Right lobe of liver (tissue), 6 donors: Measurements from ENCODE around the gene EIF2B4. TPM values are rescaled to one million over a fixed set of nuclear protein-coding genes. Genes with fewer than 3 reads are reported as not detected.
A peak's percentile ranks its signal among the peaks of the same experiment; 100 is the strongest.

Experiments used
- ATAC-seq, 4 donors: fragments of 200-7000 bp; cut with Tn5 transposase; one replicate each; pipeline ENCODE4 v1.9.1; 2020; ENCODE audit warnings: mild to moderate bottlenecking in 4 of 4, moderate library complexity in 4 of 4
- DNase-seq, 3 donors: peaks; one replicate each; pipeline ENCODE4 v3.0.0-alpha.2; 2020
- H3K27ac ChIP-seq, 3 donors: fragments of 200-600 bp; one replicate each; pipeline ENCODE4 v1.8.0; 2022
- H3K27me3 ChIP-seq, 2 donors: fragments of 200-600 bp; one replicate each; pipeline ENCODE4 v1.8.0; 2022
- H3K36me3 ChIP-seq, 4 donors: fragments of 200-600 bp; sonication (generic) in 1 of 4; one replicate each; pipeline versions ENCODE4 v1.5.1 to v1.8.0; 2017 to 2022; ENCODE audit warnings: control low read depth in 1 of 4
- H3K4me1 ChIP-seq, 4 donors: fragments of 200-600 bp; sonication (generic) in 1 of 4; one replicate each; pipeline versions ENCODE4 v1.5.1 to v1.8.0; 2017 to 2022; ENCODE audit warnings: control low read depth in 1 of 4
- H3K4me3 ChIP-seq, 3 donors: fragments of 200-600 bp; one replicate each; pipeline ENCODE4 v1.8.0; 2022
- H3K9me3 ChIP-seq, 4 donors: fragments of 200-600 bp; sonication (generic) in 1 of 4; one replicate each; pipeline versions ENCODE4 v1.5.1 to v1.8.0; 2017 to 2022; ENCODE audit warnings: control low read depth in 1 of 4
- CTCF ChIP-seq, 4 donors: fragments of 200-600 bp in 3 of 4; fragments of 450-650 bp in 1 of 4; IDR thresholded peaks; one replicate each; pipeline versions ENCODE4 v1.5.1 to v1.8.0; 2016 to 2022; ENCODE audit warnings: antibody characterized with exemption in 4 of 4, mild to moderate bottlenecking in 2 of 4
- POLR2A ChIP-seq: fragments of 450-650 bp; IDR thresholded peaks from one replicate; pipeline ENCODE4 v1.6.1; 2017; ENCODE audit warnings: antibody characterized with exemption, mild to moderate bottlenecking
- WGBS: methylation state at CpG from one replicate; pipeline ENCODE4 v1.1.6; 2018; ENCODE audit warnings: low coverage, low lambda C conversion rate; ENCODE audit not compliant: insufficient coverage; ENCODE audit errors: missing lambda C conversion rate; 5-methylcytosine and 5-hydroxymethylcytosine counted together
- intact Hi-C, 2 donors: fragments of 100-400 bp; cut with DNase I; formaldehyde crosslinking; loops; one replicate each; pipeline versions ENCODE4 v1.11.2 to v1.14.1; 2022
- total RNA-seq, 6 experiments: library from RNA; depleted of rRNA in 2 of 6; stranded (reverse); fragments of >200 nt in 2 of 6; fragmentation: NEBNext Ultra II Directional in 3 of 6; extraction: Animal tissue kit (Norgen Biotek cat#: 25700) in 3 of 6; gene quantifications; one replicate each; pipeline versions ENCODE4 v1.1.0 to v1.2.4, GENCODE V29; 2016 to 2023
- donor health status: DM: no; HTN: yes; CAD: no.
- donor health status: DM: no; HTN: no; CAD: no.
- donor health status: DM: no; HTN: no; CAD: no.
- donor health status: DM: no; HTN: yes; CAD: no.
- donor health status: DM: no; HTN: yes; CAD: no.

The EIF2B4 gene
- total RNA-seq, 6 experiments from 2014 or later = 17.6 to 25.0 (median 20.9) TPM

DNA sequence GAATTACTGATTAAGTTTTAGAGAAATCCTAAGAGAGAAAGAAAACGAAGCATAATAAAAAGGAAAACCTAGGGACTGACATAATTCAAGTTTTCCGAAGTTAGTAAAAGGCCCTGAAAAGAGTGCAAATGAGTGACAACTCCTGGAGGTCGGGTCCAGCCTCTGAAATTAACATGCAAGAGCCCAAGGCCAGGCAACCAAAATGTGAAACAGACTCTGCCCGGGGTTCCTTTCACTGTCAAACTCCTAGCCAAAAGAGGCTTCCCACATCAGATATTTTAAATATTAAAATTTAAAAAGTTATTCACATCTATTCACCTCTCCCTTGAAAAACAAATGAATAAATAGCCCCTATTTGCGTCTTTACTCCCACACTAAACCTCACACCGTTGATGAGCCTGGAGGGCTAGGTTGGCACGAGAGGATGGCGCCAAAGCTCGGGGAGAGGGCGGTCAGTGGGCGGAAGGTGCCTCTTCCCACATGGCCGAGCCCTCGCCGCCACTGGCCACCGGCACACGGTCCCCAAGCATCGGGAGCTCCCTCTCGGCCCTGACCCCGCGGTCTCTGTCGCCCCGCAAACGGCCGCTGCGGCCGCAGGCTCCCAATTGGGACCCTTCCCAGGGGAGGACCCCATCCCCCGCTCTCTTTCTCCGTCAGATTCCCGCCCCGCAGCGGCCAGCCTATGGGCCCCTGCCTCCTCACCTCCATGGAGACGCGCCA lies 38.6 kb upstream of the EIF2B4 start:
- peak; percentile 20 to 44 (median 35) for ATAC-seq
- no peaks in the 10 kb centered on the region for H3K36me3 ChIP-seq
- intact Hi-C loops = no loop called here
- H3K27ac ChIP-seq = peak overlapping the region; percentile 36 to 80 (median 62)
- no peak for DNase-seq
- WGBS = 0% methylated on average over 12 of the region's 33 CpGs
- H3K4me3 ChIP-seq = peak overlapping the region; percentile 95 to 100 (median 98)
- H3K27me3 ChIP-seq = no peaks in the 10 kb centered on the region
- H3K4me1 ChIP-seq = peaks cover 0 to 20% (median 3%) of the 10 kb centered on the region in 4 donors
- H3K9me3 ChIP-seq = no peaks in the 10 kb centered on the region
- TF ChIP-seq POLR2A = no peak
- no peak for TF ChIP-seq CTCF (IDR thresholded peaks at IDR 0.05)

DNA sequence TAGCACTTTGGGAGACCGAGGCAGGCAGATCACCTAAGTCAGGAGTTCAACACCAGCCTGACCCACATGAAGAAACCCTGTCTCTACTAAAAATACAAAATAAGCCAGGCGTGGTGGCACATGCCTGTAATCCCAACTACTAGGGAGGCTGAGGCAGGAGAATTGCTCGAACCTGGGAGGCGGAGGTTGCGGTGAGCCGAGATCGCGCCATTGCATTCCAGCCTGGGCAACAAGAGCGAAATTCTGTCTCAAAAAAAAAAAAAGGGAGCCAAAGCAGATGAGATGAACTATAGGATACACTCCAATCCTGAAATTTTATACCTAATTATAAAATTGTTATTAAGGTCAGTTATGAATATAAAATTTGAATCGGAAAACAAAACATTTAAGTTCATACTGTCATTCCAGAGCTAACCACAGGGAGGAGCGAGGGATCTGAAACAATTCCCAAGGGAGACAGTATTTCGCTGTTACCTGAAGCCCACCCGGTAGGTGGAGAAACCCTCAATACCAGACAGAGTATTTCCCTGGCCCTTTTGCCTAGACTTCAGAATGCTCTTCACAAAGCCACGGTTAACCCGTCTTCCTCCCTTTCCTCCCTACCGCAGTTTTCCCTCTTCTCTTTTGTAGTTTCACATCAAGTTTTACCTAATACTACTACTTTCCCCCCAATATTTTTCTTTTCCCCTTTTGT lies 37.8 kb upstream of the EIF2B4 start:
- H3K4me3 ChIP-seq = peak overlapping the region; percentile 95 to 100 (median 98)
- H3K27ac ChIP-seq = no peak overlapping the region

DNA sequence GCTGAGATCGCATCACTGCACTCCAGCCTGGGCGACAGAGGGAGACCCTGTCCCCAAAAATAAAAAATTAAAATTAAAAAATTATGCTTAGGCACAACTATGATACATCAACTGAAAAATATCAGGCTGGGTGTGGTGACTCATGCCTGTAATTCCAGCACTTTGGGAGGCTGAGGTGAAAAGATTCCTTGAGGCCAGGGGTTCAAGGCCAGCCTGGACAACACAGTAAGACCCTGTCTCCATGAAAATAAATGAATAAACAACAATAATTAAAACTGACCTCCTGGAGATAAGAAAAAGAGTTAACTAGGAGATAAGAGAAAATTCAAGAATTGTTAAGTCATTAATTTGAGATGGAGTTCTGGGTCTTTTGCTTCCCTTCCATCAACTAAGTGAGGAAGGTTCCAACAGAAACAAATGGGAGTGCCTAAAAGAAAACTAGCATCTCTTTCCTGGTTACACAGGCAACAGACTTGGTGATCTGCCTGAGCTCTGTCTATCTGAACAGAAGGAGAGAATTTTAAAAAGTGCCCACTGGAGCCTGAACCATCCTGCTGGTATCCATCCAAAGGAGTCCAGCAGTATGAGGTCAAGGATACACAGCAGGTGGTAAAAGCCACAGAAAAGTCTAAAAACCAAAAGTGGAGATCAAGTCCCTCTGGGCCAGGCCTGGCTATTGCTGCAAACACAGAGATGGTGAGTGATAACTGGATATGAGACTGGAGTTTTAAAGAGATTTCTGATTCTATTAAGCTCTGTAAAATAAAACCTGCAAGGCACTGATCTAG lies 30.4 kb upstream of the EIF2B4 start:
- no peak for DNase-seq

More for the DNA sequence above, 37.8 kb upstream of the EIF2B4 start:
- WGBS = 15% methylated on average over 9 of the region's 16 CpGs
- ATAC-seq (peak in 1 of 4 donors; percentile 19), DNase-seq (no peak)
- intact Hi-C loops = no loop called here
- Histone ChIP-seq H3K4me1 (peaks cover 0 to 20% (median 3%) of the 10 kb centered on the region in 4 donors), H3K36me3 (no peaks in the 10 kb centered on the region), H3K27me3 (no peaks in the 10 kb centered on the region), H3K9me3 (no peaks in the 10 kb centered on the region)
- TF ChIP-seq CTCF (IDR thresholded peaks at IDR 0.05) = peak; percentile 54 to 64 (median 58)
- no peak for TF ChIP-seq POLR2A

More for the DNA sequence above, 30.4 kb upstream of the EIF2B4 start:
- no peak for TF ChIP-seq POLR2A
- TF ChIP-seq CTCF (IDR thresholded peaks at IDR 0.05) = no peak
- intact Hi-C loops = no loop called here
- no peak overlapping the region for H3K27ac ChIP-seq
- no peak for ATAC-seq
- WGBS = 94% methylated on average over 2 of the region's 2 CpGs
- no peaks in the 10 kb centered on the region for H3K36me3 ChIP-seq
- H3K4me3 ChIP-seq = no peak overlapping the region
- no peaks in the 10 kb centered on the region for H3K27me3 ChIP-seq
- no peaks in the 10 kb centered on the region for H3K4me1 ChIP-seq
- H3K9me3 ChIP-seq = no peaks in the 10 kb centered on the region
